Lower lobe of right lung (tissue), 2 donors: ENCODE results near the gene TMEM200A. TPM values are rescaled to one million over a fixed set of nuclear protein-coding genes. Genes with fewer than 3 reads are reported as not detected.

Source experiments
- ATAC-seq, 2 donors: fragments of 200-7000 bp; cut with Tn5 transposase; one replicate each; pipeline ENCODE4 v1.9.1; 2020 to 2022; ENCODE audit warnings: mild to moderate bottlenecking in 2 of 2, moderate library complexity in 2 of 2
- DNase-seq: peaks from one replicate; pipeline ENCODE4 v3.0.0-alpha.2; 2020
- H3K27ac ChIP-seq: fragments of 200-600 bp; one replicate; pipeline ENCODE4 v1.8.0; 2022
- H3K27me3 ChIP-seq: fragments of 200-600 bp; one replicate; pipeline ENCODE4 v1.8.0; 2022; ENCODE audit warnings: low read depth
- H3K36me3 ChIP-seq: fragments of 200-600 bp; one replicate; pipeline ENCODE4 v1.8.0; 2022; ENCODE audit warnings: mild to moderate bottlenecking
- H3K4me1 ChIP-seq: fragments of 200-600 bp; one replicate; pipeline ENCODE4 v1.8.0; 2022
- H3K4me3 ChIP-seq: fragments of 200-600 bp; one replicate; pipeline ENCODE4 v1.8.0; 2022; ENCODE audit warnings: mild to moderate bottlenecking
- H3K9me3 ChIP-seq: fragments of 200-600 bp; one replicate; pipeline ENCODE4 v1.8.0; 2022
- intact Hi-C: fragments of 100-400 bp; cut with DNase I; formaldehyde crosslinking; loops from one replicate; pipeline ENCODE4 v1.11.0; 2022
- total RNA-seq: library from RNA; stranded (reverse); fragmentation: NEBNext Ultra II Directional; extraction: Animal tissue kit (Norgen Biotek cat#: 25700); gene quantifications from one replicate; pipeline ENCODE4 v1.2.1, GENCODE V29; 2021
- TF ChIP-seq, protein P1 (sequence below): fragments of 200-600 bp; IDR thresholded peaks from one replicate; pipeline ENCODE4 v1.8.0; 2022; ENCODE audit warnings: antibody characterized with exemption, mild to moderate bottlenecking
- donor health status: DM: no; HTN: yes; CAD: no; lungs with severe emphysema.

TMEM200A gene
- total RNA-seq, 1 donor from 2014 or later: 4.3 TPM

DNA sequence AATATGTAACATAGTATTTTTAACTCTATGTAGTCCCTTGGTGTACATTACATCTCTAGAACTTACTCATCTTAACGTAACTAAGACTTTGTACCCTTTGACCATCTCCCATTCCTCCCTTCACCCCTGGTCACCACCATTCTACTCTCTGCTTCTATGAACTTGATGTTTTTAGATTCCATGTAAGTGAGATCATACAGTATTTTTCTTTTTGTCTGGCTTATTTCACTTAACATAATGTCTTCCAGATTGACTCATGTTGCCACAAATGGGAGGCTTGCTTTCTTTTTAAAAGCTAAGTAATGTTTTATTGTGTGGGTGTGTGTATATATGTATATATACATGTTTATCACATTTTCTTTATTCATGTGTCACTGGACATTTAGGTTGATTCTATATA, 55.8 kb downstream of the TMEM200A start:
- no peak for ATAC-seq
- no peak overlapping the region for H3K27ac ChIP-seq
- no peak for DNase-seq
- intact Hi-C loops: no loop called here
- H3K36me3 ChIP-seq: no peaks in the 10 kb centered on the region
- no peaks in the 10 kb centered on the region for H3K4me1 ChIP-seq
- H3K27me3 ChIP-seq: no peaks in the 10 kb centered on the region
- TF ChIP-seq, protein P1, sequence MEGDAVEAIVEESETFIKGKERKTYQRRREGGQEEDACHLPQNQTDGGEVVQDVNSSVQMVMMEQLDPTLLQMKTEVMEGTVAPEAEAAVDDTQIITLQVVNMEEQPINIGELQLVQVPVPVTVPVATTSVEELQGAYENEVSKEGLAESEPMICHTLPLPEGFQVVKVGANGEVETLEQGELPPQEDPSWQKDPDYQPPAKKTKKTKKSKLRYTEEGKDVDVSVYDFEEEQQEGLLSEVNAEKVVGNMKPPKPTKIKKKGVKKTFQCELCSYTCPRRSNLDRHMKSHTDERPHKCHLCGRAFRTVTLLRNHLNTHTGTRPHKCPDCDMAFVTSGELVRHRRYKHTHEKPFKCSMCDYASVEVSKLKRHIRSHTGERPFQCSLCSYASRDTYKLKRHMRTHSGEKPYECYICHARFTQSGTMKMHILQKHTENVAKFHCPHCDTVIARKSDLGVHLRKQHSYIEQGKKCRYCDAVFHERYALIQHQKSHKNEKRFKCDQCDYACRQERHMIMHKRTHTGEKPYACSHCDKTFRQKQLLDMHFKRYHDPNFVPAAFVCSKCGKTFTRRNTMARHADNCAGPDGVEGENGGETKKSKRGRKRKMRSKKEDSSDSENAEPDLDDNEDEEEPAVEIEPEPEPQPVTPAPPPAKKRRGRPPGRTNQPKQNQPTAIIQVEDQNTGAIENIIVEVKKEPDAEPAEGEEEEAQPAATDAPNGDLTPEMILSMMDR: no peak
- no peaks in the 10 kb centered on the region for H3K9me3 ChIP-seq
- no peak overlapping the region for H3K4me3 ChIP-seq

DNA sequence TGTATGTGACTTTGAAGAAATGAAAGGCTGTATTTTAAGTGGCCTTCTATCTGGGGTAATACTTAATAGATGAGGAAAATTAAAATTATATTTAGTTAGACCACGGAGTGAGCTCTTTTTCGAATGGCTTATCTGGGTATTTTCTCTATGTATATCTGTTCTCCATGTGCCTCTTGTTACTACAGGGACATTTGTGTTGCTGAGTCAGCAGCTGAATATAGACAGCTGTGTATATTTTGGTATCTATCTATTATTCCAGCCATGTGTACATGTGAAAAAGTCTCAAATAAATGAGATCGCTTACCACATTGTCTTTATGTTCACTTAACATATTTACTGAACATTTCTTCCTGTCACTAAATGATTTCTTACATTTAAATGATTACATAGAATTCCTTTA, 57.2 kb downstream of the TMEM200A start:
- no peak for DNase-seq
- Histone ChIP-seq H3K36me3 (no peaks in the 10 kb centered on the region), H3K9me3 (no peaks in the 10 kb centered on the region), H3K27me3 (no peaks in the 10 kb centered on the region), H3K4me1 (no peaks in the 10 kb centered on the region), H3K4me3 (no peak overlapping the region), H3K27ac (no peak overlapping the region)
- ATAC-seq: no peak
- TF ChIP-seq, protein P1: no peak
- intact Hi-C loops: no loop called here

DNA sequence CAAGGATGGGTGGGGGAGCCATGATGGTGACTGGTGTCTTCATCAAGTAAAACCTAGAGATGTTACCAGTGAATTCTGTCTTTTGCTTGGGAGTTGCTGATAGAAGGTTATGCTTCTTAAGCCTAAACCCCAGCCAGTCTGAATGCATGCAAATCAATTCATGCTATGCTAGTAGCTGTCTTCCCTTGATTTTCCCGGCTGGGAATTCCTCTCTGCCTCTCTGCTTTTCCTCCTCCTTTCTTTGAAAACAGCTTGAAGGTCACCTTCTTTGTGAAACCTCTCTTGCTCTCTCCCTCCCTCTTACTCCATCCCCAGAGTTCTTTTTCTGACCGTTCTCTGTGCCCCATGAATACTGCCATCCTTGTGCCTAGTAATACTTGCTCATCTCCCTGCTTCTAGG, 58.9 kb downstream of the TMEM200A start:
- H3K4me1 ChIP-seq: no peaks in the 10 kb centered on the region
- no peaks in the 10 kb centered on the region for H3K36me3 ChIP-seq
- no peaks in the 10 kb centered on the region for H3K9me3 ChIP-seq
- no peak for ATAC-seq
- no peaks in the 10 kb centered on the region for H3K27me3 ChIP-seq
- no peak overlapping the region for H3K27ac ChIP-seq
- TF ChIP-seq, protein P1: no peak
- intact Hi-C loops: no loop called here
- no peak overlapping the region for H3K4me3 ChIP-seq
- no peak for DNase-seq

DNA sequence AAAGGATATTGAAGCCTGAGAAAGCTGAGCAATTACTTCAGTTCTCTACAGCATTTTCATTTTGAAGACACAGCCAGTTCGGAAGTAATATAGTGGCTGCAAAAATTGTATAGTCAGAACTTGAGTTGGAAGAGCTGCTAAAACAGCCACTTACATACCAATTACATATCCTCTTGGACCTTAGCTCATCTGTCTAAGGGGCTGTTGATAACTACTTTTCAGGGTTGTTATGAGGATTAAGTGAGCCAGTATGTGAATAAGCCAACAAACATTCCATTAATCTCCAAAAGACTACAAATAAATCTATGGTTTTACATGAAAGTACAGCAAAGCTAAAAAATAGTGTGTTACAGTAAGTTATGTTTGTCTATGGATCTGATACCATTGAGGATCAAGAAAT, 59.7 kb downstream of the TMEM200A start:
- intact Hi-C loops: no loop called here
- H3K27ac ChIP-seq: no peak overlapping the region
- no peaks in the 10 kb centered on the region for H3K9me3 ChIP-seq
- H3K27me3 ChIP-seq: no peaks in the 10 kb centered on the region
- H3K4me1 ChIP-seq: no peaks in the 10 kb centered on the region
- no peak overlapping the region for H3K4me3 ChIP-seq
- TF ChIP-seq, protein P1: no peak
- no peak for ATAC-seq
- H3K36me3 ChIP-seq: no peaks in the 10 kb centered on the region
- no peak for DNase-seq

DNA sequence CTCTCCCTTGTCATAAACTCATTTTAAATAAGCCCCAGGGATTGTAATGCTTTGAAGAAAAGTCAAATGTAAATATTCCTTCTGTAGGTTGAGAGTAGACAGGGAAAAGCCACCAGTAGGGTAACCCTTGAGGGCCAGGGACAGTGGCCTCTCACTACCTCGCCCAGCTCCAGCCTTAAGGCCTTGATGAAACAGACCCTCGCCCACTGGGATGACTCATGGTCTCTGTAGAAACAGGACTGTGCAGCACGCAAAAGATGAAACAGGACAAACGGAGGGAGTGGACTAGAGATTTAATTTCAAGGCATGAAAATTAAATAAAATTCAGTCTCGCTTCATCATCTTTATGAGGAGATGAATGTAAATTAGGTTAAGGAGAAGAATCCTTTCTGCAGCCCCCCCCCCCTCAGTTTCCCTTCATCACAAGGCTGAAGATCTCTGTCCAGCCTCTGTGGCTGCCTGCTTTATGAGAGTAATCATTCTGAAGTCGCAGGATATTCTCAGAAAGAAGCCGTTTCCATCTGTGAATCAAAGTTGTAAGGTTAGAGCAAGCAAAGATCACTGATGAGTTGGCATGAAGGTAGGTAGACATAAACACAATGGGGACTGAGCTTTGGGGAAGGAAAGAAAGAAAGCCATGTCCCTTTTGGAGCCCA, 60.4 kb downstream of the TMEM200A start:
- no peaks in the 10 kb centered on the region for H3K36me3 ChIP-seq
- no peak for DNase-seq
- TF ChIP-seq, protein P1: no peak

More for the DNA sequence above, 60.4 kb downstream of the TMEM200A start:
- Histone ChIP-seq H3K9me3 (no peaks in the 10 kb centered on the region), H3K4me1 (no peaks in the 10 kb centered on the region), H3K27ac (no peak overlapping the region), H3K27me3 (no peaks in the 10 kb centered on the region), H3K4me3 (no peak overlapping the region)
- ATAC-seq: no peak
- intact Hi-C loops: no loop called here
